Mammary epithelial cell (primary cell): ENCODE results near the gene PLEKHG4B.

Experiments used
- EZH2 ChIP-seq: IDR thresholded peaks from 2 replicates; pipeline ENCODE4 v1.6.1; 2012; ENCODE audit warnings: low read length, inconsistent platforms, borderline replicate concordance
- TF ChIP-seq, protein P1 (sequence below), 2 donors: IDR thresholded peaks in 1 of 2; conservative IDR thresholded peaks in 1 of 2; 2 replicates each; pipeline ENCODE4 v1.5.1; 2011 to 2012; ENCODE audit warnings: inconsistent platforms in 2 of 2, low read length in 2 of 2, mild to moderate bottlenecking in 2 of 2, control low read depth in 1 of 2, low read depth in 1 of 2; ENCODE audit not compliant: insufficient read depth in 1 of 2; ENCODE audit errors: extremely low read depth in 1 of 2

DNA sequence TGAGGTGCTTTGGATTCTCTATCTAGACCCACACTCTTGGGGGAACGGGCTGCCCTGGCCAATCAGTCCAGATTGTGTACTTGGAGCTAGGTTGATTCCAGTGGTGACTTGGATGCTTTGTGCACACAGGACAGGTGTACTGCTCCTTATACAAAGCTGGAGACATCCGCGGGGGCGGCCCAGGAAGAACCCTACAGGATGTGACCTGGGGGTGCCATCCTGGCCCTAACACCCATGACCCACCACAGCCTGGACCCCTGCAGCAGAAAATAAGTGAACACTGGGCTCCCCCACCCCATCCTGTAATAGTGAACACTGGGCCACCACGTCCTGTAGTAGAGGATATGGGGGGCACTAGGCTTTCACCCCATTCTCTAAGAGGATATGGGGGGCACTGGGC lies 12.1 kb upstream of the PLEKHG4B start:
- TF ChIP-seq, protein P1, sequence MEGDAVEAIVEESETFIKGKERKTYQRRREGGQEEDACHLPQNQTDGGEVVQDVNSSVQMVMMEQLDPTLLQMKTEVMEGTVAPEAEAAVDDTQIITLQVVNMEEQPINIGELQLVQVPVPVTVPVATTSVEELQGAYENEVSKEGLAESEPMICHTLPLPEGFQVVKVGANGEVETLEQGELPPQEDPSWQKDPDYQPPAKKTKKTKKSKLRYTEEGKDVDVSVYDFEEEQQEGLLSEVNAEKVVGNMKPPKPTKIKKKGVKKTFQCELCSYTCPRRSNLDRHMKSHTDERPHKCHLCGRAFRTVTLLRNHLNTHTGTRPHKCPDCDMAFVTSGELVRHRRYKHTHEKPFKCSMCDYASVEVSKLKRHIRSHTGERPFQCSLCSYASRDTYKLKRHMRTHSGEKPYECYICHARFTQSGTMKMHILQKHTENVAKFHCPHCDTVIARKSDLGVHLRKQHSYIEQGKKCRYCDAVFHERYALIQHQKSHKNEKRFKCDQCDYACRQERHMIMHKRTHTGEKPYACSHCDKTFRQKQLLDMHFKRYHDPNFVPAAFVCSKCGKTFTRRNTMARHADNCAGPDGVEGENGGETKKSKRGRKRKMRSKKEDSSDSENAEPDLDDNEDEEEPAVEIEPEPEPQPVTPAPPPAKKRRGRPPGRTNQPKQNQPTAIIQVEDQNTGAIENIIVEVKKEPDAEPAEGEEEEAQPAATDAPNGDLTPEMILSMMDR (conservative IDR thresholded peaks at IDR 0.05 in 1 of 2, IDR thresholded peaks at IDR 0.05 in 1 of 2; ENCODE audit: extremely low read depth in 1 of 2, insufficient read depth in 1 of 2, low read depth in 1 of 2, low read length in 2 of 2), result no peak
- no peak for TF ChIP-seq EZH2
